ENCODE data around the gene CAP1. TPM values are rescaled to one million over a fixed set of nuclear protein-coding genes. Genes with fewer than 3 reads are reported as not detected.

Gene CAP1
- total RNA-seq (100 to 1,000 TPM in 2 of 6 donors, 10 to 100 TPM in 4; 40.7 to 146 (median 69.5) TPM), polyA plus RNA-seq (10 to 100 TPM; 28.5 to 53.2 TPM)

GRCh38 chr1:40040511-40041465 lies at the start of gene CAP1:
Gene CAP1, plus strand, starts transcription at chr1:40040729. Its CDS starts 18,618 bp downstream, at chr1:40059347.
- no peaks in the 10 kb centered on the region for H3K9me3 ChIP-seq
- ATAC-seq = peak; percentile 89 to 95 (median 94)
- no peaks in the 10 kb centered on the region for H3K36me3 ChIP-seq
- H3K27me3 ChIP-seq = no peaks in the 10 kb centered on the region
- no peak for TF ChIP-seq CTCF (IDR thresholded peaks at IDR 0.05)
- peak; percentile 99 to 100 (median 100) for DNase-seq
- peak within 1 kb of the TSS; percentile 79 to 99 (median 94) for H3K4me3 ChIP-seq
- WGBS, 2 donors = 1% methylated on average over 56 to 65 of the region's 65 CpGs
- H3K27ac ChIP-seq = peak within 1 kb of the TSS; percentile 90 to 99 (median 96)
- peaks cover 31 to 57% (median 32%) of the 10 kb centered on the region in 3 donors for H3K4me1 ChIP-seq
- intact Hi-C loops (cut with DNase I) = no loop called here
- FAIRE-seq = peak; percentile 78

GRCh38 chr1:39992234-39992633 lies 48.3 kb upstream of the CAP1 start:
- no peaks in the 10 kb centered on the region for H3K9me3 ChIP-seq
- 60 to 61% methylated on average over 2 of the region's 2 CpGs for WGBS, 2 donors
- no peaks in the 10 kb centered on the region for H3K36me3 ChIP-seq
- no peak overlapping the region for H3K27ac ChIP-seq
- no peak for TF ChIP-seq CTCF (IDR thresholded peaks at IDR 0.05)
- H3K4me1 ChIP-seq = no peaks in the 10 kb centered on the region
- no peaks in the 10 kb centered on the region for H3K27me3 ChIP-seq
- no peak for DNase-seq
- intact Hi-C loops (cut with DNase I) = no loop called here
- no peak for FAIRE-seq
- no peak overlapping the region for H3K4me3 ChIP-seq
- ATAC-seq = peak in 1 of 4 donors; percentile 36

- H3K4me3 ChIP-seq = no peak overlapping the region
- ATAC-seq (no peak), FAIRE-seq (no peak), DNase-seq (no peak)
- H3K27me3 ChIP-seq = no peaks in the 10 kb centered on the region
- no peaks in the 10 kb centered on the region for H3K9me3 ChIP-seq
- TF ChIP-seq CTCF (IDR thresholded peaks at IDR 0.05) = no peak
- intact Hi-C loops (cut with DNase I) = no loop called here
- no peaks in the 10 kb centered on the region for H3K36me3 ChIP-seq
- H3K27ac ChIP-seq = no peak overlapping the region
- WGBS, 2 donors = 82 to 92% methylated on average over 5 of the region's 5 CpGs
- no peaks in the 10 kb centered on the region for H3K4me1 ChIP-seq
Observed at GRCh38 chr1:39992888-39993287, 47.6 kb upstream of the CAP1 start.

- no peak overlapping the region for H3K27ac ChIP-seq
- no peaks in the 10 kb centered on the region for H3K9me3 ChIP-seq
- no peak for FAIRE-seq
- DNase-seq = no peak
- H3K4me1 ChIP-seq = no peaks in the 10 kb centered on the region
- no peak overlapping the region for H3K4me3 ChIP-seq
- intact Hi-C loops (cut with DNase I) = no loop called here
- WGBS, 2 donors = 90 to 100% methylated on average over 1 of the region's 1 CpG
- ATAC-seq = no peak
- no peak for TF ChIP-seq CTCF (IDR thresholded peaks at IDR 0.05)
- no peaks in the 10 kb centered on the region for H3K36me3 ChIP-seq
- no peaks in the 10 kb centered on the region for H3K27me3 ChIP-seq
Observed at GRCh38 chr1:39995973-39996393, 44.5 kb upstream of the CAP1 start.
